H1 (cell line): Measurements from ENCODE around the gene ADARB2. TPM values are rescaled to one million over a fixed set of nuclear protein-coding genes. Genes with fewer than 3 reads are reported as not detected.

Source experiments
- CHD7 ChIP-seq: fragments of 300-600 bp; sonication (generic); IDR thresholded peaks from 2 replicates; pipeline ENCODE4 v1.7.1; 2012; ENCODE audit warnings: low read length, moderate library complexity, mild to moderate bottlenecking, inconsistent platforms; ENCODE audit not compliant: insufficient replicate concordance
- E2F6 ChIP-seq: IDR thresholded peaks from 2 replicates; pipeline ENCODE4 v1.6.1; 2012; ENCODE audit warnings: inconsistent platforms
- EP300 ChIP-seq, 2 experiments: IDR thresholded peaks; 1 replicate in 1 of 2; 2 replicates in 1 of 2; pipeline ENCODE4 v1.6.1; 2011 to 2012; ENCODE audit warnings: low read depth in 2 of 2, low read length in 2 of 2, mild to moderate bottlenecking in 2 of 2, borderline replicate concordance in 1 of 2, inconsistent platforms in 1 of 2, moderate library complexity in 1 of 2
- HDAC6 ChIP-seq: IDR thresholded peaks from one replicate; pipeline ENCODE4 v1.7.1; 2012; ENCODE audit warnings: low read depth, mild to moderate bottlenecking, inconsistent platforms, low read length, moderate library complexity
- polyA plus RNA-seq, 7 experiments: library from polyadenylated mRNA; depleted of rRNA in 3 of 7; stranded (reverse) in 5 of 7; unstranded in 2 of 7; fragments of >200 nt in 5 of 7; fragments of 200-250 nt in 2 of 7; gene quantifications; 1 replicate in 5 of 7; 2 replicates in 1 of 7; 4 replicates in 1 of 7; pipeline versions ENCODE4 v1.2.1 to v1.2.3, GENCODE V29; 2011 to 2013; ENCODE audit warnings: missing spikeins in 2 of 7, mixed read lengths in 2 of 7
- total RNA-seq: library from RNA; stranded (reverse); fragmentation: NEBNext Ultra II Directional; extraction: Animal tissue kit (Norgen Biotek cat#: 25700); gene quantifications from 2 replicates; pipeline ENCODE4 v1.2.1, GENCODE V29; 2021

Gene ADARB2
- total and polyA plus RNA-seq, 2 of the 8 experiments (the other 6 are each of a cell fraction or from before 2014, with no cell fraction given): 2.2 to 2.8 TPM

- TF ChIP-seq CHD7 (no peak), E2F6 (no peak), EP300 (IDR thresholded peaks at IDR 0.05; ENCODE audit: borderline replicate concordance in 1 of 2, low read depth in 2 of 2, low read length in 2 of 2) (no peak), HDAC6 (no peak)
- TF ChIP-seq, all 59 proteins: peak for 0
These were observed 91.4 kb downstream of the ADARB2 start (continued) for GRCh38 chr10:1645896-1646295.
